ENCODE data around the gene ARMC6.

DNA sequence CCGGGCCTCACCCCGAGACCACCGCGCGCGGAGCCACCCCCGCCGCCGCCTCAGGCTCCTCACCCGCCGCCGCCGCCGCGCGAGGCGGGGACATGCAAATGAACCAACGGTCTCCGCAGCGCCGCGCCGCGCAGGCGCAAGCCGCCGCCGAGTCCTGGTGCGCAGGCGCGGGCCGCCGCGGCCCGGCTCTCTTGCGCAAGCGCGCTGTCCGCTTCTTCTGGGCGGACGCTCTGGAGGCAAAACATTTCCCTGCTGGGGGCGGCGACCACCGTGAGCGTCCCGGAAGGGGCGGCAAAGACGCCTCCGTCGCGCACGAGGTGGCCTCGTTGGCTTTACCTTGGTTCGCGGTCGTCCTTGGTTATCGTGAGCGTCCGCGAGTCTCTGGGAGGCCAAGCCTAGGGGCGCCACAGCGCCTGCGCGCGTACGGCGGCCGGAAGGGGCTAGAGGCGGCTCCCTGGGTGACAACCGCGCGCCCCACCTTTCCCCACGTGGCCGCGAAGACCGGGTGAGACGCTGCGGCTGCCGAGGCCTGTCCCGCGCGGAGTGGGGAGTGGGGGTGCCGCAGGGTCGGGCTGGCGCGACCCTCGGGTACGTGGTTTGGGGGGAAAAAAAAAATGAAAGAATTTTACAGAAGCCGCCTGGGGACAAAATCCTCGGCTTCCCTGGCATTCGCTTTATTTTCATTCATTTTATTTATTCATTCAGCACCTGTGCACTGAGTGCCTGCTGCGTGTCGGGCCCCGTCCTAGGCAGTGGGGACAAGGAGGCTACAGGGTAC, at the start of gene ARMC6, which contains the start of gene SUGP2:
- TF ChIP-seq CTCF (IDR thresholded peaks at IDR 0.05) (peak in 3 of 4 experiments; percentile 7 to 20 (median 8)), POLR2A (IDR thresholded peaks at IDR 0.05) (no peak), EP300 (IDR thresholded peaks at IDR 0.05) (no peak)

Data from sigmoid colon (tissue), 4 donors.